NOMO-1 (cell line): ENCODE measurements around the gene HSPA8.
"Not testable (repeated sequence)": the region's sequence is repeated elsewhere in the genome, so short reads cannot be mapped to it uniquely, and the experiment has no call there.

Source experiments
- DNase-seq, 2 experiments: peaks; one replicate each; lab custom pipeline; 2025; ENCODE audit not compliant: unreplicated experiment in 2 of 2; lab: John Stamatoyannopoulos, UW

HSPA8 gene

DNA sequence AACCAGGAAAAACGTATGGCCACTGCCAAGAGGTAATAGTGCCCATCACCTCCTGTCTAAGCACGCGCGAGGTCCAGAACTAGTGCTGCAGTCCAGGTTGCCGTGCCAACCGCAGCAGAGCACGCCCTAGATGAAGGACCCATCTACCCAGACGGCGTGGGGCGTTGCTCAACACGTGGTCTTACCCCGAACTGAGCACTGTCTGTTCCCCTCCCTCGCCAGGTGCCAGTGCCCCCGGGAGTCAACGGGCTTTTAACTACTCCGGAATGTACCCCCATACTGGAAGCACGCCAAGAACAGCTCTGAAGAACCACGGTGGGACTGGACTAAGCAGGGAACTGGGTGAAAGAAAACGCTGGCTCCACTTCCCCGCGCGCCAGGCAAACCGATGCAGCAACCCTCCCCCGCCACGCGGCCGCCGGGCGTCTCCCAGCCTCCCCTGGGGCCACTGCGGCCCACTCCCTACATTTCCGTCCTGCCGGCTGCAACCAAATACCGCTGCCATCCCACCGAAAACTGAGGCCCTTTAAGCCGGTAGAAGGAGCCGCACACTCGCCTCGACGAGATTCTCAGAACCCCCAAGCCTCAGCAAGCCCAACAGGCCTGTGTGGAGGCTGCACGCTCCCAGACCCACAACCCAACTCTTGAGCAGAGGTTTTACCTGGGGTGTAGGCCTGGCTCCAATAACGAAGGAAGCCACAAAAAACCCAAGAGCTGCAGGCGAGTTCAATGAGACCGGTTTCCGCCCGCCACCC lies at the start of gene HSPA8:
Gene HSPA8 (minus strand): TSS at position 734 of the 755 bp plus-strand sequence. CDS start 812 bp downstream, outside the sequence.
- DNase-seq: peak in 1 of 2 experiments; percentile 51

DNA sequence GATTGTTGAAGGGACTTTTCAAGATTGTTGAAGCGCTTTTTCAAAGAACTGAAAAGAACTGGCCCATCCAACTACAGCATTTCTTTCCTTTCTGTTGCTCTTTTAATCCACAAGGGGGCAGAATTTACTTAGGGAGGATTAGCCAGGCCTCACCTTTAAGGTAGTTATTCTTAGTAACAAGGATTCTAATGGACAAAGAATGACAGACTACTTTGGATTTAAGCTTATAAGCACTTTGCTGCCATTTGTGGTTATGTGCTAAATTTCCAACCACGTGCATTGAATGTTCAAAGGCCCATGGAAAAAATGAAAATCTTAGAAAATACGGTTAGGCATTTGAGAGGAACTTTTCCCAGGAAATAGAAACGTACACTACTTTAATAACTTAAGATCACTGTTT lies 49.5 kb upstream of the HSPA8 start:
- DNase-seq: peak; percentile 16 to 47

DNA sequence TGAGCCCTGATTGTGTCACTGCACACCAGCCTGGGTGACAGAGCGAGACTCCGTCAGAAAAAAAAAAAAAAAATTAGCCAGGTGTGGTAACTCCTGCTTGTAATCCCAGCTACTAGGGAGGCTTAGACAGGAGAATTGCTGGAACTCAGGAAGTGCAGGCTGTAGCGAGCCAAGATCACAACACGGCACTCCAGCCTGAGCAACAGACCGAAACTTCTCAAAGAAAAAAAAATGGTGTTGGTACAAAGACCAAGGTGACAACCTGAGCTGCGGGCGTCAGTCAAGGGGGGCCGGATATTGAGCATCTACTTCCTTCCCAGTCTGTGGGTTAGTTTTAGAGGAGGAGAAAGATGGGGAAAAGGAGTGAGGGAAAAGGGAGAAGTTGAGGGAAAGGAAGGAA lies 48.5 kb upstream of the HSPA8 start:
- no peak for DNase-seq

DNA sequence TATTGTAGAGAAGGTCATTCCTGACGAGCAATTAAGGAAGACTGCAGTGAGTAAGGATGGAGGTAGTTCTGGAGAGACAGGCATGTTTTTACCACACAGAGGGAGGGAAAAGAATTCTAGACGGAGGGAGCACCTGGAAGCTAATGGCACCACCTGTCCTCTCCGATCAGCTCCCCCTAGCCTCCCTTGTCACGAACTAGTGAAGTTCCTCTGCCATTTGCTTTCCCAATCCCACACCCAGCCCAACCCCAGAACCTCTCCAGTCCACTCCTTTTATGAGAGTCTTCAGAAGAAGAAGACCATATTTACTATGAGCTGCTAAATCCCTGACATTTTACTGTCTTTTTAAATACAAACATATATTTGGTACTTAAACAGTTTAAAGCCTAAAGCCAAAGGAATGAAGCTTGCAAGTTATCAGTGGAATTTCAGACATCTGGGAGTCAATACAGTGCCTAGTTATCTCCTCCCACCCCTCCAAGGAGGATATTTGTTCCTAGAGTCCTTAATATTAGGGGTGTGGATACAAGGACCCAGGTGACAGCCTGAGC lies 46.1 kb upstream of the HSPA8 start:
- DNase-seq: no peak

DNA sequence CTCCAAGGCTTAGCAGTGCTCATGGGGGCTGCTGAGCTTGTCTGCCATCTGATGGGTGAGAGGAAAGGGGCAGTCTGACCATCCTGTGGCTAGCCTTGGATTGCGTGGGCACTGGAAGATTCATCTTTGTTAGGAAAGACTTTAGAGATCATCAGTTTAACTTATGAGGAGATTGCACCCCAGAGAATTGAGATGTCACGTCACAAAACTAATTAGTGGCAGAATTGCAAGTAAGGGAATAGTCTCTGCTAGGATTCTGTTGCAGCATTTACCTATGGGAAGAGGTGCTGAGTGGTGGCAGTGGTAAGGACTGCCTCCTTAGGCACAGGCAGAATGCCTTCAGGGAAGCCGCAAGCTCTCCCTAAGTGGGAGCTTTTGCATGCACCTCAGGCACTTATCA lies 42.8 kb upstream of the HSPA8 start:
- no peak for DNase-seq

DNA sequence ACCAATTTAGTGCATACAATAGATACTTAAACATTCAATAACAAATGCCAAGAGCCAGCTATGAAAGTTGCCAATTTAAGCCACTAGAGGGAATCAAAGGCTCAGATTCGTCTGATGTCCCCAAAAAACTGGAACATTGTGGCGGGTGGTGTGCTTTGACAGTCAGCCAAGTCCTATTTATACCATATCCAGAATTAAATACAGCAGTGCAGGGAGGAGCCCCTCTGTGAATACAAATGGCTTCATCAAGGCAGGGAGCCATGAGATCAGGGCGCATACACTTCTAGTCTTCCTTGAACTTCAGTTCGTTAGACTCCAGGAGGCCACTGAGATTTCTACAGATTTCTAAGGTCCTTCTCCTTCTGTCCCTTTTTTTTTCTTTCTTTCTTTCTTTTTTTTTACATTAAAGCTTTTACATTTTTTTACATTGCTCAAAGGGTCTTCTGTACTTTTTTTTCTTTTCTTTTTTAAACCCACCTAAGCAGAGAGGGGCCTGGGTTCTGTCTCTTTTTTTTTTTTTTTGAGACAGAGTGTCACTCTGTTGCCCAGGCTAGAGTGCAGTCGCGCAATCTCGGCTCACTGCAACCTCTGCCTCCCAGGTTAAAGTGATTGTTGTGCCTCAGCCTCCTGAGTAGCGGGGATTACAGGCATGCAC lies 41.5 kb upstream of the HSPA8 start:
- peak; percentile 63 to 68 for DNase-seq

DNA sequence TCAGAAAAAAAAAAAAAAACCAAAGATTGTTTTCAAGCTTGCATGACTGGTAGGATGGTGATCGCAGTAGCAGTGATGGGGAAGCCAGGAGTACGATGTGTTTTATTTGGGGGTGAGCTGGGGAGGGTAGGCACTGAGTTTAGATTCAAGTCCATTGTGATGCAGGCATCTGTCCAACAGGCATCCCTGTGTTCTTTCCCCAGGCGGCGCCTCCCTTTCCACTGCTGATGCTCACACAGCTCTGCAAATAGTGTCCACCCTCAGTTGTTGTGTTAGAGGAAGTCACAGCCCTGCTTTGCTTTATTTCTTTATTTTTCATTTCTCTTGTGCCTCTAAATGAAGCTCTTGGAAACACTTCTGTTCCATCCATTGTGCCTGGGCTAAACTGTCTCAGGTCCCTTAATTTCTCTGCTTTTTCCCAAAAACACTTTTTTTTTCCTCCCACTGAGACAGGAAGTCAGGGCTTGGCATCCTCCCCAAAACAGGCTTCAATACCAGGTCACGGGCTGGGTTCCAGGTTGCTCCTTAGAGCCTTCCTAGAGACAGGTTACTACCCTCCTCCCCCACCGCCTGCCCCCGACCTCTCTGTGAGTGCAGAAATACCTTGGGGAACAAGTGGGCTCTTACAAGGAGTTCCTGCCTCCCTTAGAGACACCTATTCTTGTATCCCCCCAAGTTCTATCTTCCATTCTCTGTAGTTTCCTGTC lies 38.6 kb upstream of the HSPA8 start:
- no peak for DNase-seq

DNA sequence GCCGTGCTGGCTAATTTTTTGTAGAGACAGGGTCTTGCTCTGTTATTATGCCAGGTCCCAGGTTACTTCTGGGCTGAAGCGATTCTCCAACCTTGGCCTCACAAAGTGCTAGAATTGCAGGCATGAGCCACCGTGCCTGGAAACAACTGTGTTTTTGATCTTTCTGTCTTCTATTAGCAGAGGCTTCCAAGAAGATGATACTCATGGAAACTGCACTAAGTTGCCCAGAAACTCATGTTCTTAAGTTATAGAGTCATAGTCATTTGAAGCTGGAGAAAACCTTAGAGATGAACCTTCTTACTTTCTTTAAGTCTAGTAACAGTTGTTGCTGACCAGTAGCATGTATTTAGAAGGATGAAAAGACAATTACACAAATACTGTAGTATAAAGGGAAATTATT lies 37.1 kb upstream of the HSPA8 start:
- no peak for DNase-seq

DNA sequence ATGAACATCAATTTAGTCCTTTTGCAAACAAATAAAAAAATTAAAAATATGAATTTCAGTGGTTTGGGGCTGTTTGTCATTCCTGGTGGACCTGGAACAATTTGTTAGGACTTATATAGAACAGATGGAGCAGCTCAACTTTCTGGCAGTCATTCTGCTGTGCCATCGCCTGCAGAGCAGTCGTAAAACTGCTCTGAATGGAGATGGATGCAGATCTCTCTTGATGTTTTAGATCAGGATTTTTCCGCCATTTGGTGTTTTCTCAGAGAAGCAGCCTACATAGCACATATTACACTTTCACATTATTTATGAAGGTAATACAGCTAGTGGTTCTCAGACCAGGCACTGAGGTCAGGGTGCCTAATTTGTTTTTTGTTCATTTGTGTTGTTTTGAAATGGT lies 31.8 kb upstream of the HSPA8 start:
- DNase-seq: no peak

DNA sequence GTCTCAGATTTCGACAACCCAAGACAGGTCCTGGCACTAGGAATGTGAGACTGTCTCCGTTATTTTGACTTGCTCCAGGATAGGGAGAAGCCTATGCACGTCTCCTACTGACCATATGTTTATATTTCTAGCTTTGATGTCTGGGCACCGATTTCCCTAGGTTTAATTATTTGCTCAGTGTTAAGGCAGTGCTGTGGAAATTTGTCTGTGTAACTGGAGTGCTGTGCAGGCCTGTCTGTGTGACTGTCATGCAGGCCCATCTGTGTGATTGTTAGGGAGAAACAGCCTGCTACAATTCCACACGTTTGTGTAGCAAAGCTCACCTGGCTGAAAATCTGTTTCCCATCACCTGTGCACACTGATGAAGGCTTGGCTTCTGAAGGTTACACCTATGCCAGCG lies 29.6 kb upstream of the HSPA8 start:
- no peak for DNase-seq

DNA sequence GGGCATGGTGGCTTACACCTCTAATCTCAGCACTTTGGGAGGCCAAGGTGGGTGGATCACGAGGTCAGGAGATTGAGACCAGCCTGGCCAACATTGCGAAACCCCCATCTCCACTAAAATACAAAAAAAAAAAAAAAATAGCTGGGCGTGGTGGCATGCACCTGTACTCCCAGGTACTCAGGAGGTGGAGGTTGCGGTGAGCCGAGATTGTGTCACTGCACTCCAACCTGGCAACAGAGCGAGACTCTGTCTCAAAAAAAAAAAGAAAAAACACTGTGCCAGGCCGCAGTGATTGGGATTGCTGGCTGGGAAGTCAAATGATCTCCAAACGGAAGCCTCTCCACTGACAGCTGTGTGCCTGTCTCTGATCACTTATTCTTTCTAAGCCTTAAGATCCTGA lies 28.2 kb upstream of the HSPA8 start:
- not testable (repeated sequence) for DNase-seq

DNA sequence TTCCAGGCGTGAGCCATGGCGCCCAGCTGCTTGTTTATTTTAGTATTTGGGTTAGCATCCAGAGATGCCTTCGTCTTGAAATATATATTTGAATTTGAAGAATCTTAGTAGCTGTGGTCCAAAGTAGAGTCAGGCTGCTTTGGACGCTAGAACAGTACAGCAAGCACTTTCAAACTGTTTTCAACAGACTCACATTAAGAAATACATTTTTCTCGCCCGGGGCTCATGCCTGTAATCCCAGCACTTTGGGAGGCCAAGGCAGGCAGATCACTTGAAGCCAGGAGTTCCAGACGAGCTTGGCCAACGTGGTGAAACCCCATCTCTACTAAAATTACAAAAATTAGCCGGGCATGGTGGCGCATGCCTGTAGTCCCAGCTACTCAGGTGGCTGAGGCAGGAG lies 27.0 kb upstream of the HSPA8 start:
- DNase-seq: not testable (repeated sequence)

DNA sequence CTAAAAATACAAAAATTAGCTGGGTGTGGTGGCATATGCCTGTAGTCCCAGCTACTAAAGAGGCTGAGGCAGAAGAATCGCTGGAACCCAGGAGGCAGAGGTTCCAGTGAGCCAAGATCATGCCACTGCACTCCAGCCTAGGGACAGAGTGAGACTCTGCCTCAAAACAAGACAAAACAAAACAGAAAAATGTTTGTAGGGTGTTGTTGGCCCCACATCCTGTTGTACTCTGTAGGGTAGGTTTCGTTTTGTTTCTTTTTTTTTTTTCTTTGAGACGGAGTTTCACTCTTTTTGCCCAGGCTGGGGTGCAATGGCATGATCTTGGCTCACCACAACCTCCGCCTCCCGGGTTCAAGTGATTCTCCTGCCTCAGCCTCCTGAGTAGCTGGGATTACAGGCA lies 25.7 kb upstream of the HSPA8 start:
- DNase-seq: not testable (repeated sequence)

DNA sequence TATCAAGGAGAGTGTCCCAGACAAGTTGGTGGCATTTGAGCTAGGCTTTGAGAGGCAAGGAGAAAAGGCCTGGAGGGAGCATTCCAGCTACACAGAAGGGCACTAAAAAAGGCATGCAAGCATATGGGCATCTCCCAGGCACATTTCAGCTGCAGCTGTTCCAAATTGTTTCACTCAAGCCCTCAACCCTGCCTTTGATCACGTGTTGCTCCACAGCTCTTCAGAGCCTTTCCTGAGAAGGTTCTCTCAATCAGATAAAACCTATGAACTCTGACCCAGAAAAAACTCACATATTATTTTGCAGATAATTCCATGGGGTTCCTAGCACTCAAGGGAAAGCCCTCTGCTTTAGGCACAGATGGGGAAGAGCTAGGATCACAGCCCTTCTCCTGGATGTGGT lies 24.4 kb upstream of the HSPA8 start:
- no peak for DNase-seq

DNA sequence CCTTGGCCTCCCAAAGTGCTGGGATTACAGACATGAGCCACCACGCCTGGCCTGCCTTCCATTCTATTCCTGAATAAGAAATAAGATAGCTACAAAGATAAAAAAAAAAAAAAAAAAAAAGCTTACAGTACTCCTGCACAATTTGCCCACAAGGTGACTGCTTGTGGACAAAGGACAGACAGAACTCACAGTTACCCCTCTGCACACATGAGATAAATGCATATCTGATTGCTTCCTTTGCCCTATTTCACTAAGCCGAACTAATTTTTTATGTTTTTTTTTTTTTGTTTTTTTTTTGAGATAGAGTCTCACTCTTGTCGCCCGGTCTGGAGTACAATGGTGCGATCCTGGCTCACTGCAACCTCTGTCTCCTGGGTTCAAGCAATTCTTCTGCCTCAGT lies 23.6 kb upstream of the HSPA8 start:
- no peak for DNase-seq

DNA sequence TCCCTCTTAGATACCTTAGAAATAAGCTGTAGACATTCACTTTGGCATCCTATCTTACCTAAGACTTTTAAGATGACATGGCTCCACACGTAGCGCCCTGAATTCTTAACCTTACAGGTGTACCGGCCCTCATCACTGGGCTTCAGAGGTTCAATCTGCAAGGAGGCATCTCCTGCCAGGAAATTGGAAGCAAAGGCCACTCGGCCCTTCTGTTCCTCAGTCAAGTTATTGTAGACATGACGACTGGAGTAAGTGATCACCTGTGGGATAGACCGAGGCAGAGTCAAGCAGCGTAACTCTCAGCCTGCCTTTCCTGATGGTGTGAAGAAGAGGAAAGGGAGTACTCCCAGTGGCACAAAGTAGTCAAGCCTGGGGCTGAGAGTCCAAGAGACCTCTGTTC lies 22.5 kb upstream of the HSPA8 start:
- no peak for DNase-seq

DNA sequence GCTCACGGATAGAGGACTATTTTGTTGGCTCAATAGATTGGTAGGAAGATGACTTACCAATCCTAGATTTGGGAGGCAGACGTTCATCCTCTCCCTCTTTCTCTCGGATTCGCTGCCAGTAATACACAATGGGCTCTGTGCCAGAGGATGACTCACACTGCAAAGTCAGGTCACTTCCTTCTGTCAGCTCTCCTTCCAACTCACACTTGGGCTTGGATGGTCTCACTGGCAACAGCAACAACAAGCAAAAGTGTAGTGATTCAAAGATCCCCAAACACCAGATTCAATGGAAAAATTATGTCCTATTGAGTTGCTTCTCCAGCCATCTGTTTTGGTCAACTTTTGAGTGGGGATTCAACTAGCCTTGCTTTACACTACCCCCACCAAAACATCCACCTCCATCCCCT lies 21.7 kb upstream of the HSPA8 start:
- peak in 1 of 2 experiments; percentile 66 for DNase-seq

DNA sequence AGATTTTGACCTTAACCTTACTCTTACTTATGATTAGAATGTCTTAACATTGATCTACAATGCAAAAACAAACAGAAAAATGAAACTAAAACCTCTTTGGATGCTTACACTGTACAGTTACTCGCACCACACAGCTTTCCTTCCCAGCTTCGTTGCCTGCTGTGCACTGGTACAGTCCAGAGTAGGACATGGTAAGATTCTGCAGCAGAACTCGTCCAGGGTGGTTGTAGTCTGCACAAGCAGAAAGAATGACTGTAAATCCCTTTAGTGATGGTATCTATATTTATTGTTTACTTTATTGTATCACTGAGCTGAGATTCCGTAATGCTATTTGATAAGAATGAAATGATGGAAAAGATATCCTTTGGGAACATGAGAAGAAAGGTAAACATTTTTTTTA lies 21.0 kb upstream of the HSPA8 start:
- no peak for DNase-seq

DNA sequence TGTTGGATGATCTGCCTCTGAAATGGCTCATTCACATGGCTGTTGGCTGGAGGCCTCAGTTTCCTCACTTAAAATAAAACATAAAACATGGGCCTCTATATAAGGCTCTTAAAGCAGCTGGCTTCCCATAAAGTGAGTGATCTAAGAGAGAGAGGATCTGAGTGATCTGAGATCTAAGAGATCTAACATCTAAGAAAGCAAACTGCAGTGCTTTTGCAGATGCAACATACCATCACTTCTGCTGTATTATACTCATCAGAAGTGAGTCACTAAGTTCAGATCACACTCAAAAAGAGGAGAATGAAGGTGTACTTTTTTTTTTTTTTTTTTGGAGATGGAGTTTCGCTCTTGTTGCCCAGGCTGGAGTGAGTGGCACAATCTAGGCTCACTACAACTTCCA lies 18.1 kb upstream of the HSPA8 start:
- no peak for DNase-seq

DNA sequence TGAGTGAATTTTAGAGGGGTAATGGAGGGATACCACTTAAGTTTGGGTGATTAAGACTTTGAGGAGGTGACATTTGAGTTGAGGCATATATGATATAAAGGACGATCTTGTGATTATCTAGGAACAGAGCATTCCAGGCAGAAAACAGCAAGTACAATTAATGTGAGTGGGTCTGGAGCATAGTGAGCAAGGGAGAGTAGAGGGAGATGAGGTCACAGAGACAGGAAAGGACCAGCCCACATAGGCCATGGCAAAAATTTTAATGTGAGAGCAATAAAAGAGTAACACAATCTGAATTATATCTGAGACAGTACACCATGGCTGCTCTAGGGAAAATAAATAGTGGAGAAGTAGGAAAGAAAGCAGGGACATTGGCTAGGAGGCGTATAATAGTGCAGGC lies 14.5 kb upstream of the HSPA8 start:
- no peak for DNase-seq

DNA sequence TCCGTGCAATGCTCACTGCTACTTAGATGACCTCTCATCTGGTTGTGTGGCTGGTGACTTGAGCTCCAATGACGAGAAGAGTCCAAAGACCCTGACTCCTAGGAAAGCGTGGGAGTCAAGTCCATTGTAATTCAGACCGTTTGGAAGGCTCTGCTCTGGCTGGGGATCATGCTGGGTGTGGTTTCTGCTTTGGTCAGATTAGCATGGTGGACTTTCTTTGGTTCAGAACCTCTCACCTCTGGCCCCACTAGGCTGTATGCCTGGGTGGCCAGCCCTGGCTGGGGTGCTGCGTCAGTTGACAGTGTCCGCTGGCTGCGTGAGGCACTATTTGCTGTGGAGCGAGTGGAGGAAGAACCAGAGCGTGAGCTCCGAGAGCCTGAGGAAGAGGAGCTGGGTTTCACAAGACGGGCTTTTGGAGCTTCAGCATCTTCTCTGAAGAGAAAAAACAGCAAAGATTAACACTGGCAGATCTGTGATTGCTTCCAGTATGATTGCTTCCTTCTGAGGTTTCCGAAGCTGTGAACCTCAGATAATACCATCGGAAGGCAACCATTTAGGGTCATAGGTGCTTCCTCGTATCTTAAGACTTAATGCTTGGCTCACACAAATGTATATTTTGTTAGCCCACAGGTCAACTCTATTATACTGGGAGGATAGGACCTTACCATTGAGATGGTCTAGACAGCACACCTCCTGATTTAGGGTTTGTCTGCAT lies 11.6 kb upstream of the HSPA8 start:
- DNase-seq: no peak
